ENCODE measurements around the gene ARHGEF7.

The ARHGEF7 gene, protein sequence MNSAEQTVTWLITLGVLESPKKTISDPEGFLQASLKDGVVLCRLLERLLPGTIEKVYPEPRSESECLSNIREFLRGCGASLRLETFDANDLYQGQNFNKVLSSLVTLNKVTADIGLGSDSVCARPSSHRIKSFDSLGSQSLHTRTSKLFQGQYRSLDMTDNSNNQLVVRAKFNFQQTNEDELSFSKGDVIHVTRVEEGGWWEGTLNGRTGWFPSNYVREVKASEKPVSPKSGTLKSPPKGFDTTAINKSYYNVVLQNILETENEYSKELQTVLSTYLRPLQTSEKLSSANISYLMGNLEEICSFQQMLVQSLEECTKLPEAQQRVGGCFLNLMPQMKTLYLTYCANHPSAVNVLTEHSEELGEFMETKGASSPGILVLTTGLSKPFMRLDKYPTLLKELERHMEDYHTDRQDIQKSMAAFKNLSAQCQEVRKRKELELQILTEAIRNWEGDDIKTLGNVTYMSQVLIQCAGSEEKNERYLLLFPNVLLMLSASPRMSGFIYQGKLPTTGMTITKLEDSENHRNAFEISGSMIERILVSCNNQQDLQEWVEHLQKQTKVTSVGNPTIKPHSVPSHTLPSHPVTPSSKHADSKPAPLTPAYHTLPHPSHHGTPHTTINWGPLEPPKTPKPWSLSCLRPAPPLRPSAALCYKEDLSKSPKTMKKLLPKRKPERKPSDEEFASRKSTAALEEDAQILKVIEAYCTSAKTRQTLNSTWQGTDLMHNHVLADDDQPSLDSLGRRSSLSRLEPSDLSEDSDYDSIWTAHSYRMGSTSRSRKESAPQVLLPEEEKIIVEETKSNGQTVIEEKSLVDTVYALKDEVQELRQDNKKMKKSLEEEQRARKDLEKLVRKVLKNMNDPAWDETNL

DNA sequence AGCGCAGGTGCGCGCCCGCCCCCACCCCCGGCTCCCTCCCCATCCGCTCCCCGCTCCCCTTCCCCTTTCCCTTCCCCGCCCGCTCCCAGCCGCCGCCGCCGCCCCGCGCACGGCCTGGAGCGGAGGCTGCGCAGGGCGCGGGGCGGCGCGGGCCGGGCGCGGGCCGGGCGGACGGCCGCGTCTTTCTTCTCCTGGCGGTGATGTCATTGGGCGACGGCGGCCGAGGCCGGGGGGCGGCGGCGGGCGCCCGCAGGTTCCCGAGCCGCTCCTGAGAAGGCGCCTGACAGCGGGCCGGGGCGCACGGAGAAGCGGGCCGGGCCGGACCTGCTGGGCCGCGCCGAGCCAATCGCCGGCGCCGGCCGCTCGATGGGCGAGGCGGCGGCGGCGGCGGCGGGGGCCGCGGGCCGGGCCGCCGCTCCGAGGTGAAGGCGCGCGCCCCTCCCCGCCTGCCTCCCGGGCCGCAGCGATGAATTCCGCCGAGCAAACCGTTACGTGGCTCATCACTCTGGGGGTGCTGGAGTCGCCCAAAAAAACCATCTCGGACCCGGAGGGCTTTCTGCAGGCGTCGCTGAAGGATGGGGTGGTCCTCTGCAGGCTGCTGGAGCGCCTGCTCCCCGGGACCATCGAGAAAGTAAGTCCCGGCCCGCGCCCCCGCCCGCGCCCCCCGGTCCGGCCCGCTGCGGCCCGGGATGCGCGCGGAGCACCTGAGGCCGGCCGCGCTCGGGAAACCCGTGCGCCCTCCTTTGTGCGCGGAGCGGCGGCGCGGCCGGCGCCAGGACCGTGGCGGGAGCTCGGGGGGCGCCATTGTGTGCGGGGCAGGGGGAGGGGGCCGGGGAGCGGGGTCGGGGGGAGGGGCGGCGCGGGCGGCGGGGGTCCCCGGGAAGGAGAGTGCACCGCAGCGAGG, at the start of gene ARHGEF7:
Gene ARHGEF7 (plus strand): TSS at position 250 of the 904 bp plus-strand sequence. CDS start 217 bp downstream, at position 467.
- no peak for TF ChIP-seq GATA2 (IDR thresholded peaks at IDR 0.05; ENCODE audit: low read depth, low read length)
- no peak for TF ChIP-seq GATA3 (IDR thresholded peaks at IDR 0.05; ENCODE audit: low read depth, low read length)

DNA sequence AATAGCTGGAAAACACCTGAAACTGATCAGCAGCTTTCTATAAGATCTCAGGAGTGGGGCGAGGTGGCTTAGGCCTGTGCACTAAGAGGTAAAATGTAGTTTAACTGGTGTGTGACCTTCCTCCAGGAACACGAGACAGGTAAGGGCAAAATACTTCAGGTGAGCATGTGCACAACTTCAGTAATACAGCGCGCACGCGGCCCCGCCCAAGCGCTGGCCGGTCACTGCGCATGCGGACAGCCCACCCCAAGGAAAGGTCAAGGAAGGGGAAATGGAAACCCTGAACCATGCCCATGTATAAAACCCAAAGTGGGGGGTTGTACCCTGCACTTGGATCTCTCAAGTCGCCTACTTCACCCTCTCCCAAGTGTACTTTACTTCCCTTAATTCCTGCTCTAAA, 49.4 kb upstream of the ARHGEF7 start:
- TF ChIP-seq GATA3 (IDR thresholded peaks at IDR 0.05; ENCODE audit: low read depth, low read length) (no peak), GATA2 (IDR thresholded peaks at IDR 0.05; ENCODE audit: low read depth, low read length) (no peak)

DNA sequence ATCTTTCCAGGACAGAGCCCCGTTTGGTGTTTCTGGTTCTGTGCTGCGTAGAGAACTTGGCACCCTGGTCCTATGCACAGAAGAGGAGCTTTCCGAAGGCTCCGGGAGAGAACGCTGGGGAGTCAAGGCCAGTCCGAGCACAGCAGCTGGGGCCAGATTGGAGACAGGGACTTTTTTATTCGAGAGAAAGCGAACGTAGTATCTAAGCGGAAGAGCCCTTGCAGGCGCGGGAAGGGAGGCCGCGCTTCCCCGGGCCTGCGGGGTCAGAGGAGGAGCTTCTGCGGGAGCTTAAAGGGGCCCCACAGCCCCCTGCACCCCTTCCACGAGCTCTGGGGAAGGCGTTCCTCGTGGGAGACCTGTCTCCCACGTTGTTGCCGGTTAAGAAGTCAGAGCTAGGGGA, 48.6 kb upstream of the ARHGEF7 start:
- no peak for TF ChIP-seq GATA3 (IDR thresholded peaks at IDR 0.05; ENCODE audit: low read depth, low read length)
- no peak for TF ChIP-seq GATA2 (IDR thresholded peaks at IDR 0.05; ENCODE audit: low read depth, low read length)

DNA sequence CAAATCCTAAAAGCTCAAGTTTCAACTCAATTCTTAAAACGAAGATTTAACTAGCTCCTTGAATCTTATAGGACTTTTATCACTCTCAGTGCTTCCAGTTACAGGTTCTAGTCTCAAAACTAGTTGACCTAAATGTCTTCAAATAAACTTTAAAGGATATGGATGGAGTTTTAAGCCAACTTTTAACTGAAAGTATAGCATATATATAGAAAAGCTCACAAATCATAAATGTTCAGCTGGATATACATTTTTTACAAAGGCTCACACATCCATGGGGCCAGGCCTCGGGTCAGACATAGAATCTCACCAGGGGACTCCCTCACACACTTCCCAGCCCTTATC, 47.1 kb upstream of the ARHGEF7 start:
- TF ChIP-seq GATA3 (IDR thresholded peaks at IDR 0.05; ENCODE audit: low read depth, low read length) (no peak), GATA2 (IDR thresholded peaks at IDR 0.05; ENCODE audit: low read depth, low read length) (no peak)

DNA sequence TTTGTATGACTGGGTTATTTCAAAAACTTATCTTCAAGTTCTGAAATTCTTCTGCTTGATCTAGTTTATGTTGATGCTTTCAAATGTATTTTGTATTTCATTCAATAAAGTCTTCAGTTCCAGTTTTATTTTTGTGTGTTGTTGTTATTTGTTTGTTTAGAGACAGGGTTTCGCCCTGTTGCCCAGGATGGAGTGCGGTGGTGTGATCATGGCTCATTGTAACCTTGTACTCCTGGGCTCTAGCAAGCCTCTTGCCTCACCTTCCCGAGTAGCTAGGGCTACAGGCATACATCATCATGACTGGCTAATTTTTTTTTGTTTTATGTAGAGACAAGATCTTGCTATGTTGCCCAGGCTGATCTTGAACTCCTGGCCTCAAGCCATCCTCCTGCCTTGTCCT, 40.3 kb upstream of the ARHGEF7 start:
- no peak for TF ChIP-seq GATA3 (IDR thresholded peaks at IDR 0.05; ENCODE audit: low read depth, low read length)
- TF ChIP-seq GATA2 (IDR thresholded peaks at IDR 0.05; ENCODE audit: low read depth, low read length), result no peak

DNA sequence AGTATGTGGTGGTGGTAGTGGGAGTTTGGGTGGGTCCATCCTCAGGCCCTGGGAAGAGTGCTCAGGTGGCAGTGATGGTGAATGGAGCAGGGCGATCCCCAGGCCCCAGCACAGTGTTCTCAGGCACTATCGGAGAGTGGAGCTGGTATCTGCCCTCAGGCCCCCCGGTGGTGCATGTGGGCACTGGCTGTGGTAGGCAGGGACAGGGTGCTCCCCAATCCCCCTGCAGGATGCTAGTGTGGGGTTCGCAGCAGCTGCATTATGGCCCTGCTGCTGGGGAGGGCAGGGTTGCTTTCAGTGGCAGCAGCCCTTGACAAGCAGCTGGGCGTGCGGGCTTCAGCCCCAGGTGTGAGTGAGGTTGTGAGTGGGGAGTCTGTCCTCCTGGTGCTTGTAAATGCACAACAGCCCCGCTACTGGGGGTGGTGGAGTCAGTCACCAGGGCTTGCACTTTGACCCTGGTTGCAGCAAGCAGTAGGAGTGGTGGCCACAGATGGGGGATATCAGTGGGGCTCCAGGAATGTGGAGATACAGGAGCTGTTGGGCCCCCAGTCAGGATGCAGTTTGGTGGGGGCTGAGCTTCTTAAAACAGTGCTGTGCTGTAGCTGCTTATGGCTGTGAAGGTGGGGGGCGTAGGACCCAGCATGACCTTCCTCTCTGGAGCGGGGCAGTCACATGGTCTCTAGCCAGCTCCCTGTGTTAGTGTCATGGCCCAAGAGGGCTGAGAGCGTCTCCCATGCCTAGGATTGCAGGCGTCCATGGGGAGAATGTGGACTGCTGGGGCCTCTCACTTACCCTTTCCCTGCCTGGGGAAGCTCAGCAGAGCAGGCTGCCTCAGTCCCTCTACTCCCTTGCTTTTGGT, 38.7 kb upstream of the ARHGEF7 start:
- no peak for TF ChIP-seq GATA2 (IDR thresholded peaks at IDR 0.05; ENCODE audit: low read depth, low read length)
- TF ChIP-seq GATA3 (IDR thresholded peaks at IDR 0.05; ENCODE audit: low read depth, low read length), result no peak

DNA sequence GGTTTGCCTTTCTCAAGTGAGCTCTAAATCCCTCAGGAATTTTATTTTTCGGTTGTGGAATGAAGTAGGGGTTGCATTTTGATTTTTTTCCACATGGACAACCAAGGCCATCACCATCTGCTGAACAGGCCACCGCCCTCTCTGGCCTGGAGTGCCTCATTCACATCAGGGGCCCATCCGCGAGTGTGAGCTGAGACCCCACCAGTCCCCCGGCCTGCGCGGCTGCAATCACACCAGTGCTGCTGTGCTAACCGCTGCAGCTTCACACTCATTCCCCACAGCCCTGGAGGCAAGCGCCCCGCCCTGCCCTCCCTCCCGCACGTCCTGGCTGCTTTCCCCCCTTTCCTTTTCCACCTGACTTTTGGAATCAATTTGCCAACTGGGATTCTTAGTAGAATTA, 35.7 kb upstream of the ARHGEF7 start:
- TF ChIP-seq GATA3 (IDR thresholded peaks at IDR 0.05; ENCODE audit: low read depth, low read length) (no peak), GATA2 (IDR thresholded peaks at IDR 0.05; ENCODE audit: low read depth, low read length) (no peak)

DNA sequence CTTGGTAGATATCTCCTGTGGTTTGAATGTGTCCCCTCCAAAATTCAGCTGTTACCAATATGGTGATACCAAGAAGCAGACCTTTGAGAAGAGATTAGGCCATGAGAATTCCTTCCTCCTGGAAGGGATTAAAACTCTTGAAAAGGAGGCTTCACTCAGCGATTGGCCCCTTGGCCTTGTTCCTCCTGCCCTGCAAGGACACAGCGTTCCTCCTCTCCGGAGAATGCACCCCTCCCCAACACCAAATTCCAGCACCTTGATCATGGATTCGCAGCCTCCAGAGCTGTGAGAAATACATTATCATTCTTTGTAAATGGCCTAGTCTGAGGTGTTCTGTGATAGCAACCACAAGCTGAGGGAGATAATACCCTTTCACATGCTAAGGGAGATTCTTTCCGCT, 34.5 kb upstream of the ARHGEF7 start:
- TF ChIP-seq GATA2 (IDR thresholded peaks at IDR 0.05; ENCODE audit: low read depth, low read length) (no peak), GATA3 (IDR thresholded peaks at IDR 0.05; ENCODE audit: low read depth, low read length) (no peak)

DNA sequence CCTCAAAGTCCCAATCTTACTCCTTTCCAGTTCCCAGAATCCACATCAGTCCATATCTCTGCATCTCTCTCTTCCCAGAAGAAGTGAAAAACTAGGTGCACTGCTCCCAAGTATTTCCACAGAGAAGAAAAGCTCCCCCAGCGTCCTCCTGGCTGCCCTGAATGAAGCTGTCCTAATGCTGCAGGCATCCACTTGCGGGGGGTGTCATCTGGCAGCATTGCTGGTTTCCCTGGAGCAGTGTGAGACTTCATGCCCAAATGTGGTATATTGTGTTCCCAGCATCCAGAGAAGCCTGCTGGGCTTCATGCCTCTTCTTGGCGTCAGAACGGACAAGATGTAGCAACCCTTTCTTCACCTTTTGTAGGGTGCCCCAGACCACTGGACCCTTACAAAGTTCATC, 32.9 kb upstream of the ARHGEF7 start:
- TF ChIP-seq GATA3 (IDR thresholded peaks at IDR 0.05; ENCODE audit: low read depth, low read length), result no peak
- no peak for TF ChIP-seq GATA2 (IDR thresholded peaks at IDR 0.05; ENCODE audit: low read depth, low read length)

DNA sequence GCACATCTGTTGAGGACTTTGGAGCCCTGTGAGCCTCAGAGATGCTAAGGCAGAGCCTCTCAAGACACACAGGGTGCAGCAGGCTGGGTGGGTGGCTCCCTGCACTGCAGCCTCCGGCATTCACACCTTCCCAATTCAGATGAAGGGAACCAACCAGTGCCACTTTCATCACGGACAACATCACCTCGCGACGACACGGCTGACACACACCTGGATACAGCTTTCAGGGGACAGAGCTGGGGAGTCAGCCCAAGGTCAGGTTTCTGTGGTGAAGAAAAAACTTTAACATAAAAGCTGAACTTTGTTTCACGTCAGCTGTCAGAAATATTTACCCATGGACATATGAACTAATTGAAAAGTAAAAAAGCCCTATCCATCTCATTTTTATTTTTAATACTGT, 24.9 kb upstream of the ARHGEF7 start:
- TF ChIP-seq GATA3 (IDR thresholded peaks at IDR 0.05; ENCODE audit: low read depth, low read length) (no peak), GATA2 (IDR thresholded peaks at IDR 0.05; ENCODE audit: low read depth, low read length) (no peak)

DNA sequence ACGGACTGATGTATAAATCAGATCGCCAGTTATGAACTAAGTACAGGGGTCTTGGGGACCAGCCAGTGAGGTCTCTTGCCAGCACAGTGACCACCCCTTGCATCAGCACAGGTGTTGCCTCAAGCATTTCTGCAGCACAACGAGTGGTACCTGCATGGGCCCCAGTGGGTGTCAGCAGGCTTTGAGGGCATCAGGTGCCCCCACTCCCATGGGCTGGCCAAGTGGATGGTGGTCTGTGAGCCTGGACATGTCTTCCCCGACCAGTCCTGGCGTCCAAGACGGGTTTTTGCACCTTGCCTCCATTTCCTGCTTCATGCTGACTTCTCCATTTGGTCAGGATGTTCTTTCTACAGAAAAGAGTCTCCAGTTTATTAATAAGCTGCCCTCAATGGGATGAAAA, 22.4 kb upstream of the ARHGEF7 start:
- no peak for TF ChIP-seq GATA3 (IDR thresholded peaks at IDR 0.05; ENCODE audit: low read depth, low read length)
- no peak for TF ChIP-seq GATA2 (IDR thresholded peaks at IDR 0.05; ENCODE audit: low read depth, low read length)

DNA sequence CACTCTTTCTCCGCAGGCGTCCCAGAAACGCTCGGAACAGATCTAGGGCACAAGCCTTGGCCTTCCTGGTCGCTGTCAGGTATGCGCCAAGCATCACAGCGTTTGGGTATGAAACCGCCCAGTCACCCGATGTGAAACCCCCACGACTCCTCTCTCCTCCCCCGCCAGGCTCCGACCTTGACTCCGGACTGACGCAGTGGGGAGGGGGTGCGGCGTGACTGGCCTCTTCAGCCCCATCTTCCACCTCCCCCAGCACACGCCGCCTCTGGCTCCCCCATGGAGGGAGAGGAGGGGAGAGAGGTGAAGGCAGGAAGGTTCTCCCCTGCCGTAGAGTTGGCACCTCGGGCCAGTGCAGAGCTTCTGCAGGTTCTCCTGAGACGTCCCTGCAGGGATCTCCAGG, 22.0 kb upstream of the ARHGEF7 start:
- TF ChIP-seq GATA2 (IDR thresholded peaks at IDR 0.05; ENCODE audit: low read depth, low read length) (no peak), GATA3 (IDR thresholded peaks at IDR 0.05; ENCODE audit: low read depth, low read length) (no peak)

DNA sequence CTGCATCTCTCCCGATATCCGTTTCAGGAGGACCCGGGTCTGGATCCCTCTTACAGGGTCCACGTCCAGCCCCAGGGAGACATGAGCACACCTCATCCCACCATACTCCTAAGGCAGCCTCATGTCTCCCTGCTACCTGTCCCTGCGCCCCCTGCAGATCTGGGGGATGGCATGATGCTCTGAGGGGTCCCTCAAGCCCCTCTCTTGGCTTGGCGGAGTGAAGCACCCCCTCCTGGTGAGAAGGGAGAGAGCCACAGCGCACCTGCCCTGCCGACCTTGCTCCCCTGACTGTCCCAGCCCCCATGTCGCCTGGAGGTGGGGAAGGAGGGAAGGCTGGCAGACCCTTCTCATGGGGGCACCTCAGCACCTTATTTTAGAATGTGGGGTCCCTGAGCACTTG, 21.5 kb upstream of the ARHGEF7 start:
- no peak for TF ChIP-seq GATA2 (IDR thresholded peaks at IDR 0.05; ENCODE audit: low read depth, low read length)
- TF ChIP-seq GATA3 (IDR thresholded peaks at IDR 0.05; ENCODE audit: low read depth, low read length), result no peak

Data from SH-SY5Y (cell line).